Ishikawa (cell line): Measurements from ENCODE around the gene RBMXL3.

Experiments
- CEBPB ChIP-seq: IDR thresholded peaks from 2 replicates; pipeline ENCODE4 v1.6.1; 2012
- CREB1 ChIP-seq: IDR thresholded peaks from 2 replicates; pipeline ENCODE4 v1.6.1; 2012; ENCODE audit warnings: low read depth
- EGR1 ChIP-seq: IDR thresholded peaks from 2 replicates; pipeline ENCODE4 v1.6.1; 2012
- EP300 ChIP-seq: IDR thresholded peaks from 2 replicates; pipeline ENCODE4 v1.6.1; 2012; ENCODE audit warnings: borderline replicate concordance
- FOXM1 ChIP-seq: IDR thresholded peaks from 2 replicates; pipeline ENCODE4 v1.6.1; 2012; ENCODE audit warnings: low read depth, borderline replicate concordance
- MAX ChIP-seq: IDR thresholded peaks from 2 replicates; pipeline ENCODE4 v1.6.1; 2012
- NFIC ChIP-seq: IDR thresholded peaks from 2 replicates; pipeline ENCODE4 v1.6.1; 2012
- RAD21 ChIP-seq: IDR thresholded peaks from 2 replicates; pipeline ENCODE4 v1.6.1; 2012; ENCODE audit warnings: low read depth
- REST ChIP-seq: IDR thresholded peaks from 2 replicates; pipeline ENCODE4 v1.6.1; 2012; ENCODE audit warnings: low read depth, mild to moderate bottlenecking
- TAF1 ChIP-seq: IDR thresholded peaks from 2 replicates; pipeline ENCODE4 v1.6.1; 2012; ENCODE audit warnings: low read depth, mild to moderate bottlenecking
- TCF12 ChIP-seq: IDR thresholded peaks from 2 replicates; pipeline ENCODE4 v1.6.1; 2012; ENCODE audit warnings: low read depth
- TEAD4 ChIP-seq: IDR thresholded peaks from 2 replicates; pipeline ENCODE4 v1.6.1; 2012
- USF1 ChIP-seq: IDR thresholded peaks from 2 replicates; pipeline ENCODE4 v1.6.1; 2012
- YY1 ChIP-seq: IDR thresholded peaks from 2 replicates; pipeline ENCODE4 v1.6.1; 2012; ENCODE audit warnings: low read depth
- ZBTB7A ChIP-seq: IDR thresholded peaks from 2 replicates; pipeline ENCODE4 v1.6.1; 2012; ENCODE audit warnings: low read depth

The RBMXL3 gene

GRCh38 chrX:115190636-115191489 is 1.7 kb downstream of the RBMXL3 start:
- TF ChIP-seq FOXM1 (no peak), REST (no peak), TCF12 (no peak), CREB1 (no peak), CEBPB (no peak), RAD21 (no peak), YY1 (no peak), TEAD4 (no peak), EP300 (no peak), EGR1 (no peak), MAX (no peak), NFIC (no peak), TAF1 (no peak), ZBTB7A (no peak), USF1 (no peak)

GRCh38 chrX:115191490-115192243 is 2.5 kb downstream of the RBMXL3 start:
- TF ChIP-seq TCF12 (no peak), USF1 (no peak), ZBTB7A (no peak), FOXM1 (no peak), EP300 (no peak)

- TF ChIP-seq RAD21: no peak
These were observed 3.1 kb downstream of the RBMXL3 start for GRCh38 chrX:115192244-115192700.

GRCh38 chrX:115204040-115204439 is 14.8 kb downstream of the RBMXL3 start:
- TF ChIP-seq YY1 (no peak), CEBPB (no peak), CREB1 (no peak), TCF12 (no peak), USF1 (no peak), NFIC (no peak), RAD21 (no peak), EGR1 (no peak), TEAD4 (no peak), TAF1 (no peak), ZBTB7A (no peak), MAX (no peak), REST (no peak), EP300 (no peak), FOXM1 (no peak)

GRCh38 chrX:115214151-115214550 is 24.9 kb downstream of the RBMXL3 start:
- no peak for TF ChIP-seq EP300
- TF ChIP-seq USF1: no peak
- no peak for TF ChIP-seq CEBPB
- TF ChIP-seq TEAD4: no peak
- TF ChIP-seq YY1: no peak
- TF ChIP-seq FOXM1: no peak
- TF ChIP-seq TCF12: no peak
- no peak for TF ChIP-seq MAX
- no peak for TF ChIP-seq CREB1
